ENCODE data around the gene GNAQ.
"Not testable (repeated sequence)": the region's sequence is repeated elsewhere in the genome, so short reads cannot be mapped to it uniquely, and the experiment has no call there.

GNAQ gene

GRCh38 chr9:77705636-77706035, 326.0 kb downstream of the GNAQ start:
- no peak for DNase-seq (ENCODE audit: extremely low spot score)
- ChIA-PET CTCF (no interaction called here), POLR2A (no interaction called here)
- TF ChIP-seq CTCF (IDR thresholded peaks at IDR 0.05; ENCODE audit: control extremely low read depth, extremely low read depth, low read depth, missing control alignments): no peak

- DNase-seq (ENCODE audit: extremely low spot score); POLR2A ChIA-PET; CTCF ChIA-PET: not testable (repeated sequence)
Measured at GRCh38 chr9:77702521-77703390, 328.9 kb downstream of the GNAQ start.

GRCh38 chr9:77697238-77697984, 334.2 kb downstream of the GNAQ start:
- TF ChIP-seq CTCF (IDR thresholded peaks at IDR 0.05; ENCODE audit: control extremely low read depth, extremely low read depth, low read depth, missing control alignments): no peak
- POLR2A ChIA-PET: no interaction called here
- CTCF ChIA-PET: interaction anchor here (1.1 kb wide), 1 partner anchor 240 kb away, joined by 3 read pairs; no protein-coding TSS in a partner anchor
- DNase-seq (ENCODE audit: extremely low spot score): no peak

- CTCF ChIA-PET; DNase-seq (ENCODE audit: extremely low spot score); POLR2A ChIA-PET: not testable (repeated sequence)
Measured at GRCh38 chr9:77690723-77691122, 340.9 kb downstream of the GNAQ start.

- CTCF ChIA-PET; POLR2A ChIA-PET; DNase-seq (ENCODE audit: extremely low spot score): not testable (repeated sequence)
Measured at GRCh38 chr9:77690119-77690518, 341.5 kb downstream of the GNAQ start.

GRCh38 chr9:77687737-77688136, 343.9 kb downstream of the GNAQ start:
- CTCF ChIA-PET; POLR2A ChIA-PET; DNase-seq (ENCODE audit: extremely low spot score): not testable (repeated sequence)

GRCh38 chr9:77680581-77680980, 351.0 kb downstream of the GNAQ start:
- no peak for DNase-seq (ENCODE audit: extremely low spot score)
- ChIA-PET CTCF (no interaction called here), POLR2A (no interaction called here)
- no peak for TF ChIP-seq CTCF (IDR thresholded peaks at IDR 0.05; ENCODE audit: control extremely low read depth, extremely low read depth, low read depth, missing control alignments)

GRCh38 chr9:77679661-77680368, 351.8 kb downstream of the GNAQ start:
- TF ChIP-seq CTCF (IDR thresholded peaks at IDR 0.05; ENCODE audit: control extremely low read depth, extremely low read depth, low read depth, missing control alignments): no peak
- ChIA-PET POLR2A (no interaction called here), CTCF (no interaction called here)
- no peak for DNase-seq (ENCODE audit: extremely low spot score)

Measured in GM10248 (cell line).